PC-9 (cell line): ENCODE results near the gene SEC31B.

Experiments
- CTCF ChIP-seq: fragments of 200-600 bp; sonication (generic); conservative IDR thresholded peaks from 2 replicates; pipeline ENCODE4 v1.6.1; 2017; ENCODE audit warnings: mixed run types, antibody characterized with exemption, mild to moderate bottlenecking, moderate library complexity
- EZH2 ChIP-seq: fragments of 200-600 bp; sonication (generic); IDR thresholded peaks from 2 replicates; pipeline ENCODE4 v1.8.0; 2017; ENCODE audit warnings: antibody characterized with exemption, low read depth

- TF ChIP-seq CTCF (no peak), EZH2 (no peak)
These were observed 30.3 kb downstream of the SEC31B start for GRCh38 chr10:100489396-100489795.
